Measurements from ENCODE around the gene CMSS1. TPM values are rescaled to one million over a fixed set of nuclear protein-coding genes. Genes with fewer than 3 reads are reported as not detected.

The CMSS1 gene
- polyA plus RNA-seq, 1 of the 3 experiments (the other 2 are of a cell fraction) = 9.1 TPM

GRCh38 chr3:99972380-99973104, 154.9 kb downstream of the CMSS1 start:
- Histone ChIP-seq H3K79me2 (ENCODE audit: insufficient read depth) (no peaks in the 10 kb centered on the region), H3K4me3 (ENCODE audit: low read depth in 2 of 2, low read length in 1 of 2) (no peak overlapping the region), H3K9me3 (no peaks in the 10 kb centered on the region), H4K20me1 (ENCODE audit: insufficient read depth) (no peaks in the 10 kb centered on the region), H3K9me2 (no peaks in the 10 kb centered on the region), H3K4me2 (no peak overlapping the region), H2AFZ (ENCODE audit: low read depth) (no peak overlapping the region), H3F3A (replicated peaks; ENCODE audit: insufficient read depth) (no peaks in the 10 kb centered on the region), H3K4me1 (ENCODE audit: control insufficient read depth in 1 of 2, insufficient read depth in 2 of 2, low read depth in 1 of 2, low read length in 1 of 2) (no peaks in the 10 kb centered on the region), H3K27ac (ENCODE audit: low read depth in 2 of 2, low read length in 1 of 2) (no peak overlapping the region), H3K9ac (no peak overlapping the region), H3K36me3 (replicated peaks in 1 of 2; ENCODE audit: control insufficient read depth in 1 of 2, insufficient read depth in 2 of 2, low read length in 1 of 2) (no peaks in the 10 kb centered on the region), H3K27me3 (ENCODE audit: insufficient read depth) (no peaks in the 10 kb centered on the region)
- DNase-seq = no peak
- WGBS (ENCODE audit: low lambda C conversion rate) = 95% methylated on average over 8 of the region's 8 CpGs
- no peak for TF ChIP-seq GATA2 (CRISPR knock-in tag; IDR thresholded peaks at IDR 0.05)
- TF ChIP-seq FOXM1 (IDR thresholded peaks at IDR 0.05; ENCODE audit: low read depth) = no peak
- TF ChIP-seq CHD2 (IDR thresholded peaks at IDR 0.05; ENCODE audit: low read length, partially characterized antibody) = no peak
- no peak for TF ChIP-seq SIN3A (IDR thresholded peaks at IDR 0.05; ENCODE audit: borderline replicate concordance, low read depth, low read length)
- no peak for TF ChIP-seq RXRA (IDR thresholded peaks at IDR 0.05; ENCODE audit: borderline replicate concordance, low read depth)
- no peak for TF ChIP-seq EZH2phosphoT487 (IDR thresholded peaks at IDR 0.05; ENCODE audit: borderline replicate concordance, low read depth)
- no peak for TF ChIP-seq RCOR1 (IDR thresholded peaks at IDR 0.05; ENCODE audit: low read length)
- TF ChIP-seq, protein P1, sequence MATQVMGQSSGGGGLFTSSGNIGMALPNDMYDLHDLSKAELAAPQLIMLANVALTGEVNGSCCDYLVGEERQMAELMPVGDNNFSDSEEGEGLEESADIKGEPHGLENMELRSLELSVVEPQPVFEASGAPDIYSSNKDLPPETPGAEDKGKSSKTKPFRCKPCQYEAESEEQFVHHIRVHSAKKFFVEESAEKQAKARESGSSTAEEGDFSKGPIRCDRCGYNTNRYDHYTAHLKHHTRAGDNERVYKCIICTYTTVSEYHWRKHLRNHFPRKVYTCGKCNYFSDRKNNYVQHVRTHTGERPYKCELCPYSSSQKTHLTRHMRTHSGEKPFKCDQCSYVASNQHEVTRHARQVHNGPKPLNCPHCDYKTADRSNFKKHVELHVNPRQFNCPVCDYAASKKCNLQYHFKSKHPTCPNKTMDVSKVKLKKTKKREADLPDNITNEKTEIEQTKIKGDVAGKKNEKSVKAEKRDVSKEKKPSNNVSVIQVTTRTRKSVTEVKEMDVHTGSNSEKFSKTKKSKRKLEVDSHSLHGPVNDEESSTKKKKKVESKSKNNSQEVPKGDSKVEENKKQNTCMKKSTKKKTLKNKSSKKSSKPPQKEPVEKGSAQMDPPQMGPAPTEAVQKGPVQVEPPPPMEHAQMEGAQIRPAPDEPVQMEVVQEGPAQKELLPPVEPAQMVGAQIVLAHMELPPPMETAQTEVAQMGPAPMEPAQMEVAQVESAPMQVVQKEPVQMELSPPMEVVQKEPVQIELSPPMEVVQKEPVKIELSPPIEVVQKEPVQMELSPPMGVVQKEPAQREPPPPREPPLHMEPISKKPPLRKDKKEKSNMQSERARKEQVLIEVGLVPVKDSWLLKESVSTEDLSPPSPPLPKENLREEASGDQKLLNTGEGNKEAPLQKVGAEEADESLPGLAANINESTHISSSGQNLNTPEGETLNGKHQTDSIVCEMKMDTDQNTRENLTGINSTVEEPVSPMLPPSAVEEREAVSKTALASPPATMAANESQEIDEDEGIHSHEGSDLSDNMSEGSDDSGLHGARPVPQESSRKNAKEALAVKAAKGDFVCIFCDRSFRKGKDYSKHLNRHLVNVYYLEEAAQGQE (IDR thresholded peaks at IDR 0.05; ENCODE audit: low read depth, low read length) = no peak
- no peak for TF ChIP-seq EP300 (IDR thresholded peaks at IDR 0.05; ENCODE audit: borderline replicate concordance in 1 of 2, low read depth in 1 of 2, low read length in 1 of 2)
- TF ChIP-seq NRF1 (IDR thresholded peaks at IDR 0.05; ENCODE audit: low read depth, low read length) = no peak
- TF ChIP-seq POLR2AphosphoS5 (IDR thresholded peaks at IDR 0.05; ENCODE audit: low read depth, low read length) = no peak
- TF ChIP-seq, protein P2, sequence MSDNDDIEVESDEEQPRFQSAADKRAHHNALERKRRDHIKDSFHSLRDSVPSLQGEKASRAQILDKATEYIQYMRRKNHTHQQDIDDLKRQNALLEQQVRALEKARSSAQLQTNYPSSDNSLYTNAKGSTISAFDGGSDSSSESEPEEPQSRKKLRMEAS (IDR thresholded peaks at IDR 0.05; ENCODE audit: low read depth) = no peak
- TF ChIP-seq TAF1 (IDR thresholded peaks at IDR 0.05; ENCODE audit: borderline replicate concordance, low read depth, low read length) = no peak
- POLR2A ChIA-PET = no interaction called here
- CTCF ChIA-PET = no interaction called here

DNA sequence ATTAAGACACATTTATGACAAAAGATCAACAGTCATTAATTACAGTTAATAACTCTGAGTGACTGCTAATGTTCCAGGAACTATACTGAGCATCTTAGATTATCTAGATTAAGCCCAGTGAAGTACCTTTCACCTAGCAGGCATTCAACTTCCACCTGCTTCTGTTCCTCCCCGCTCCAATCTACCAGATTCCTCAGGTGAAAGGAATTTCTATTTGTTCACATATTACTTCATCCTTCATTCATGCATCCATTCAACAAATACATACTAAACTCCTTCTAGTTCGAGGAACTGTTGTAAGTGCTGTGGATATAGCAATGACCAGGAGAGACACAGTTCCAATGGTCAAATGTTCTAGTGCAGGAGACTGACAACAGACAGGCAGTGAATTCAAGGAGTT, 157.3 kb downstream of the CMSS1 start:
- no peak overlapping the region for H2AFZ ChIP-seq (ENCODE audit: low read depth)
- DNase-seq = no peak
- H4K20me1 ChIP-seq (ENCODE audit: insufficient read depth) = no peaks in the 10 kb centered on the region
- 95% methylated on average over 2 of the region's 2 CpGs for WGBS (ENCODE audit: low lambda C conversion rate)
- H3K36me3 ChIP-seq (replicated peaks in 1 of 2; ENCODE audit: control insufficient read depth in 1 of 2, insufficient read depth in 2 of 2, low read length in 1 of 2) = no peaks in the 10 kb centered on the region
- ChIA-PET POLR2A (no interaction called here), CTCF (no interaction called here)
- H3K9me3 ChIP-seq = no peaks in the 10 kb centered on the region
- TF ChIP-seq NRF1 (IDR thresholded peaks at IDR 0.05; ENCODE audit: low read depth, low read length) (no peak), IRF3 (IDR thresholded peaks at IDR 0.05; ENCODE audit: low read depth, low read length) (no peak), EZH2phosphoT487 (IDR thresholded peaks at IDR 0.05; ENCODE audit: borderline replicate concordance, low read depth) (no peak), RXRA (IDR thresholded peaks at IDR 0.05; ENCODE audit: borderline replicate concordance, low read depth) (no peak)
- no peaks in the 10 kb centered on the region for H3K27me3 ChIP-seq (ENCODE audit: insufficient read depth)
- H3K4me1 ChIP-seq (ENCODE audit: control insufficient read depth in 1 of 2, insufficient read depth in 2 of 2, low read depth in 1 of 2, low read length in 1 of 2) = no peaks in the 10 kb centered on the region
- H3K9ac ChIP-seq = no peak overlapping the region
- H3F3A ChIP-seq (replicated peaks; ENCODE audit: insufficient read depth) = no peaks in the 10 kb centered on the region
- H3K4me2 ChIP-seq = no peak overlapping the region
- no peaks in the 10 kb centered on the region for H3K9me2 ChIP-seq
- H3K79me2 ChIP-seq (ENCODE audit: insufficient read depth) = no peaks in the 10 kb centered on the region
- H3K4me3 ChIP-seq (ENCODE audit: low read depth in 2 of 2, low read length in 1 of 2) = no peak overlapping the region
- no peak overlapping the region for H3K27ac ChIP-seq (ENCODE audit: low read depth in 2 of 2, low read length in 1 of 2)

All from SK-N-SH (cell line).